GM21367 (cell line): Measurements from ENCODE around the gene LMF1.

Source experiments
- ATAC-seq: cut with Tn5 transposase; IDR thresholded peaks from one replicate; pipeline ENCODE4 v1.9.1; 2021; ENCODE audit not compliant: unreplicated experiment

The LMF1 gene

DNA sequence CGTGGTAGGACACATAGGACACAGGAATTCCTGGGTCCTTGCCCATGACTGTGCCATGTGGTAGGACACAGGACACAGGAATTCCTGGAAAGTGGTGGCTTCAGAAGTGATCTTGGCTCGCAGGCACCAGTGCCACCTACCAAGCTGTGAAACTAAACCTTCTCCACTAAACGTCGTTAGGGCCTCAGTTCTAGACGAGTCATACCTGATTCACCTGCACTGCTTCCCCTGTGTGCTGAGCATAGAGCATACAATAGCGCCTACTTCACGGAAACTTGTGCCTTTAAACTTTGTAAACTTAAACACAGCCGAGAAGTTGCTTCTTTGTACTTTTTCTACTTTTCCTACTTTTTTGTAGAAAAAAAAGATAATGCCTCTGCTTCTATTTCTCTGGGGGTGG is 15.6 kb upstream of the LMF1 start:
- ATAC-seq: no peak

DNA sequence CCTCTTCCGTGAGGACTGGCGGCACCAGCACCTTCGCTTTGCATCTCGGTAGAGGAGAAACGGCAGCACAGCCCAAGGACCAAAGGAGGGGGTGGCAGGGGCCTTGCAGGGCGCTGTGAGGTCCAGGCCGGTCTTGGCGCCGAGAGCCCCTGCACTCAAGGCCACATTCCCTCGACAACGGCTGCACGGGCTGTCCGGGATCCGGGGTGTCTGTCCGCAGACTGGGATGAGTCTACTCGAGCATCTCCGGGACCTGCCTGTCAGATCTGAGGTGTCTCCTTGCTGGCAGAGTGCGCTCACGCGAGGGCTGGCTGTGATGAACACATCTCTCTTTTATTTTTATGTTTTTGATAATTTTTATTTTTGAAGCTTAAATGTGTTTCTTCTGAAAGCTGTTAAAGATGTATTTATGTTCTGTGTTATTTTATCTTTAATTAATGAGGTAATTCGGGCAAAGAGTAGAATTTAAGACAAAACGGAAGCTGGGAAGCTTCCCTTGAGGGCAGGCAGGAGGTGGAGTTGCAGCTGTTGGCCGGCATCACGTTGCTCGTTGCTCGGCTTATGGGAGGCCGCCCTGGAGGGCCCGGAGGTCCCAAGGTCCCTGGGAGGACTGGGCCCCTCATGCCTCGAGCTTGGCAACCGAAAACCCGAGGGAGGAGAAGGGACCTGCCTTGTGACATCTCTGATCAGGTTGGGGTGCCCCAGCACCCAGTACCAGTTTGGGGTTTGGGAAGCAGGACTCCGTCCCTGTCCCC is 15.0 kb upstream of the LMF1 start:
- no peak for ATAC-seq

DNA sequence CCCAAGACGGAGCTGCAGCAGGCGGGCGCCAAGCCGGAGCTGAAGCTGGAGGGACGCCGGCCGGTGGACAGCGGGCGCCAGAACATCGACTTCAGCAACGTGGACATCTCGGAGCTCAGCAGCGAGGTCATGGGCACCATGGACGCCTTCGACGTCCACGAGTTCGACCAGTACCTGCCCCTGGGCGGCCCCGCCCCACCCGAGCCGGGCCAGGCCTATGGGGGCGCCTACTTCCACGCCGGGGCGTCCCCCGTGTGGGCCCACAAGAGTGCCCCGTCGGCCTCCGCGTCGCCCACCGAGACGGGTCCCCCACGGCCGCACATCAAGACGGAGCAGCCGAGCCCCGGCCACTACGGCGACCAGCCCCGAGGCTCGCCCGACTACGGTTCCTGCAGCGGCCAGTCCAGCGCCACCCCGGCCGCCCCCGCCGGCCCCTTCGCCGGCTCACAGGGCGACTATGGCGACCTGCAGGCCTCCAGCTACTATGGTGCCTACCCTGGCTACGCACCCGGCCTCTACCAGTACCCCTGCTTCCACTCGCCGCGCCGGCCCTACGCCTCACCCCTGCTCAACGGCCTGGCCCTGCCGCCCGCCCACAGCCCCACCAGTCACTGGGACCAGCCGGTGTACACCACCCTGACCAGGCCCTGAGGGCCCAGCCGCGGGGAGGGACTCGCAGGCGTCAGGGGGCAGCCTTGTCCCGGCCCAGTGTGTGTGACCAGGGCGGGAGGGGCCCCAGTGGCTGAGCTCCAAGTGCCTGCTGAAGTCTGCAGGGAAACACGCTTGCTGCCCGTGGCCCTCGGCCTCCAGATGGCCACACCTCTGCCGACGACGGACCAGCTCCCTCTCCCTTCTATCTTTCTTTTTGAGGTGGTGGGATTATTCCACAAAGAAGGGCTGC is 14.2 kb upstream of the LMF1 start:
- no peak for ATAC-seq

DNA sequence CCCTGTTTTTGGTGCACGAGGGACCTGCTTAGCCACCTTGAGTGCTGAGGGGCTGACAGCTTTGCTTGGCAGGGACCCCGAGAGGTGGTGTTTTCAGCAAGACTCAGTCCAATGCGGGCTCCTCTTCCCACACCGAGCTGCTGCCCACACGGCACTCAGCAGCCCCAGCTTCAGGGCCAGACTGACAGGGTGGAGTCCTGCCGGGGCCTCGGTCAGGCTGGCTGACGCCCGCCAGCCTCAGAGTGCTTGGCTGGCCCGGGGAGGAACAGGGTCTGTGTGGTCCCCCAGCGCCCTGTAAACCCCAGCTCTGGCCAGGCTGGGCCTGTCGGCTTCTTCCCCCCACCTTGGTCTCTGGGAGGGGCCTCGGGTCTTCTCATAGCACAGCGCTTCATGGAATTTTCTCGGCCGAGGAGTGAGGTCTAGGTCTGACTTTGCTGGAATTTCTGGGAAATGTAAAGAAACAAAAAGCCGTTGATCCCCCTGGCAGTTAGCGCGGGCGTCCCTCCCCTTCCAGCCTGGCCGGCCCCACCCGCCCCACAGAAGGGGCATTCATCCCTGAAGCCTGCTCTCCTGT is 13.4 kb upstream of the LMF1 start:
- ATAC-seq: no peak

DNA sequence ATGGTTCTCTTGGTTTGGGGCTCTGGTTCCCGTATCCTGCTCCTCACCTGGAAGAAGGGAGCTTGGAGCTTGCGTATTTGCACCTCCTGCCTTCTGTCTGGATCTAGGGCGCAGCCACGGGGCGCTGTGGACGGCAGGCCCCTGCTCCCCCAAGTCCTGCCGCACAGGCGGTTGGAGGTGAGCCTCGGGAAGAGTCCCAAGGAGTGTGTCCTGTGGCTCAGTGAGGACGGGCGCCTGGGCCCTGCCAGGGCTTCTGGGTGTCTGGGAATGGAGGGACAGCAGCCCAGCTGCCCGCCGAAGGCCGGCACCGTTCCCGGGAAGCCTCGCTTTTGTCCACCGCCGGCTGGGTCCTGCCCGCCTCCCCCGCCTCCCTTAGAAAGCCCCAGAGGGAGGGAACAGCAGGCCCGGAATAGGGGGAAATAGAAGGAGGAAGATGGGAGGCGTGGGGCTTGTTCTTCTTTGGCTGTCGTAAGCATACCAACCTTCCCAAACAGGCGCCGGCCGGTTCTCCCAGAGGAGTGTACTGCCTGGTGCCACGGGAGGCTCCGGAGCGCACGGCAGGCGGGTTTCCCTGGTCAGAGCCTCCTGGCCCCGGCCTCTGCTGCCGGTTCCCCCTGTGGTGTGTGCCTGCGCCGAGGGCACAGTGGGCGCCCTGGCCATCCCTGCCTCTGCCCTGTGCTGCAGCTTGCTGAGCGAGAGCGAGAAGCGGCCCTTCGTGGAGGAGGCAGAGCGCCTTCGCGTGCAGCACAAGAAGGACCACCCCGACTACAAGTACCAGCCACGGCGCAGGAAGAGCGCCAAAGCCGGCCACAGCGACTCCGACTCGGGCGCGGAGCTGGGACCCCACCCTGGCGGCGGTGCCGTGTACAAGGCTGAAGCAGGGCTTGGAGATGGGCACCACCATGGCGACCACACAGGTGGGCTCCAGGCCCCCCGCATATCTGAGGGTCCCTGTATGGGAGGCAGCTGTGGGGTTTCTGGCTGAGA is 12.6 kb upstream of the LMF1 start:
- ATAC-seq: no peak

DNA sequence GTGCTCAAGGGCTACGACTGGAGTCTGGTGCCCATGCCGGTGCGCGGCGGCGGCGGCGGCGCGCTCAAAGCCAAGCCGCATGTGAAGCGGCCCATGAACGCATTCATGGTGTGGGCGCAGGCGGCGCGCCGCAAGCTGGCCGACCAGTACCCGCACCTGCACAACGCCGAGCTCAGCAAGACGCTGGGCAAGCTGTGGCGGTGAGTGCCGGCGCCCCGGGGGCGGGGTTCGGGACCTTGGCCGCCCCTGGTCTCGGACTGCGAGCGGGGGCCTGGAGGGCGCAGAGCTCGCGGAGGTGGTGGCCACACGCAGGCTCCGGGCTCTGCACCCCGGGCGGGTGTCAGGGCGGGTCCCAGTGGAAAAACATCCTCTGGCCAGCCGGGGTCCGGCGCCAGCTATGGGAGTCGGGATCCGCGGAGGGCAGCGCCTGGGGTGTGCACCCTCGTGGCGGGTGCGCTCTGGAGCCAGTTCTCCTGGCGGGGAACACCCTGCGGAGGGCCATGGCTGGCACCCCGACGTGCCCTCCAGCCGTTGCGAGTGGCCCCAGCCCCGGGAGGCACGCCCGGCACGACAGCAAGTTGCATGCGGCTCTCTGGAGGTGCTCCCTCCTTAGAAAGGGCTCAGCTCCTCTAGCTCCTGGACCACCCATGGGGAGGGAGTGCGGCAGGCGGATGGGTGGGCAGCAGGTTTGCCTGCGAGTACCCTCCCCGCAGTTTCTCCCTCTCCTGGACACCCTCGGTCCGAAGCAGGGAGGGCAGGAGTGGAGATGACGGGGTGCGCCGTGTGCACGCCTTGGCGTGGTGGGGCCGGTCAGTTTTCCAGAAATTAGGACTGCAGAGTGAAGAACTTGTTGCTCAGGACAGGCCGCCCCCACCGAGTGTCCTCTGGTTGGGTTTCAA is 11.6 kb upstream of the LMF1 start:
- no peak for ATAC-seq

DNA sequence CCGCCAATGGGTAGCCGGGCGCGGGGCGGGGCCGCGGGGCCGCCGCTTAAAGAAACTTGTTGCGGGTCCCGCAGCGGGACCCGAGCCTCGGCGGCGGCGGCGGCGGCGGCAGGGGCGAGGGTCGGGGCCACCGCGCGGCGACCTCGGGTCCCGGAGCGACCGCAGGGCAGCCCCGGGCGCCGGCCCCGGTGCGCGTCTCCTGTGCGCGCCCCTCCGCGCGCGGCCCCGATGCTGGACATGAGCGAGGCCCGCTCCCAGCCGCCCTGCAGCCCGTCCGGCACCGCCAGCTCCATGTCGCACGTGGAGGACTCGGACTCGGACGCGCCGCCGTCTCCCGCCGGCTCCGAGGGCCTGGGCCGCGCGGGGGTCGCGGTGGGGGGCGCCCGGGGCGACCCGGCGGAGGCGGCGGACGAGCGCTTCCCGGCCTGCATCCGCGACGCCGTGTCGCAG is 10.9 kb upstream of the LMF1 start, which contains the start of gene SOX8:
TSS of gene SOX8 (plus strand) at position 76 of the 450 bp plus-strand sequence. CDS start at position 229, 153 bp downstream.
- no peak for ATAC-seq

DNA sequence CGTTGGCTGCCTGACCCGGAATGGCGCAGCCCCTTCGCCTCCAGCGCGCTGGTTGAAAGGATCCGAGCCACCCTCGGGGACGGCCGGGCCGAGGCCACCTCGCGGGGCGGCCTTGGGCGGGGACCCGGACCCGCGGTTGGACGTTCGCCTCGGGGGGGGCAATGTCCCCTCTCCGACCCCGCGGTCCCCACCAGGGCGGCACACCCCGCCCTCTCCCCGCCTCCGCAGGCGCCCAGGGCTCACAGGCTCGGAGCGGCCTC is 9.7 kb upstream of the LMF1 start:
- no peak for ATAC-seq

DNA sequence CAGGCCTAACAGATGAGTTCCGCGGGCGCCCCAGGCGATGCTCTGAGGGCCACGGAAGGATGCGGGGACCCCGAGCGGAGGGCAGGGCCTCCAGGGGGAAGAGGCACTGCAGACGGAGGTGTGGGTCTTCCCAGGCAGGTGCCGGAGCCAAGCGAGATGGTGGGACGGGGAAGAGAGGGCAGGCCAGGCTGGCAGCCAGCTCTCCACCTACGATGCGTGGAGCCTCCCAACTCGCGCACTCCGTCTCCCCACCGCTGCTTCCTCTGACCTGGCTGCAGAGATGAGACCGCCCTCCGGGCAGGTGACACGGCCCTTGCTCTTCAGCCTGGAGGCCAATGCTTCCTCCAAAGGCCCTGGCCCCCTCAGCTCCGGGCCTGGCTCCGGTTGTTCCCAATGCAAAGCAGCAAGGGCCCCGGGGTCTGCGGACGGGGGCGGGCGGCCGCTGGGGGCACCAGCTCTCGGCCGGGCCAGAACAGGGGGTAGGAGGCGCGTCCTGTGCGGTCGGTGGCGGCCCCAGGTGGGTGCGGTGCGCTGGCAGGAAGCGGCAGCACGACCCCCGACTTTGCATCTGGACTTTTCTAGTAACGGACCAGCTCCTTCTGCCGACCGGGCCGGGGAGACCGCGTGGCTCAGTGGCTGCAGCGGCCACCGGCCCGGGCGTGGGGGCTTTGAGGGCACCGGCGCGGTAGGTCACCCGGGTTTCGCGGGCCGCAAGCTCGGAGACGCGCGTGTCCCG is 9.2 kb upstream of the LMF1 start:
- no peak for ATAC-seq

DNA sequence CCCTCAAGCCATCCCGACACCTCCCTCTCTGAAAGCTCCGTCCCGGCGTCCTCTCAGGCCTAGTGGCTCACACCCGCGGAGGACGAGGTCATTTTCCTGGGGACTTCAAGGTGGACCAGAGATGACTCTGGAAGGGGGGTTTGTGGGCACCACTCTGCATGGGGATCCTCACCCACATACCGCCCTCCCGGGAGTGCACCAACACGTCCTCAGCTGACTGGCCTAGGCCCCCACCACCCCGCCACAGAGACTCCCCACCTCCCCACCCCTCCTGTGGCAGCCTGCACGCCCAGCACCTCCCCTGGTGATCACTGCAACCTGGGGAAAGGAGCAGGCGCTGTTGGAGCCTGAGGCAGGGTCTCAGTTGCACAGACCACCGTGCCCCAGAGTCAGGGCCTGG is 8.4 kb upstream of the LMF1 start:
- ATAC-seq: no peak

DNA sequence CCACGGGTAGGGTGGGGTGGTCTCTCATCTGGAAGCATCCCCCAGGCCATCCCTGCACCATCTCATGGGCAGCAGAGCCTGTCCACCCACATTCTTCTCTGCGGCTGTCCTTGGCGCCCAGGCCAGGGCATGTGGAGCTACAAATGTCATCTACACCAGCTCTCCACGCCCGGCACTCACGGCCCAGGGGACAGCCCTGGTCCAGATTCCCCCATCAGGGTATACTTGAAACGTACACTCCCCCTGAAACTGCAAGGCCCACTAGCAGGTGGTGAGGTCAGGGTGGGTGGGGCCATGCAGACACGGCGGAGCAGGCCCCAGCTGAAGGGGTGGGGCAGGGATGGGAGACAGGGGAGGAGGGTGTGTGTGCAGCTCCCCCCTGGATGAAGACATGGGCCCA is 7.6 kb upstream of the LMF1 start:
- ATAC-seq: no peak

DNA sequence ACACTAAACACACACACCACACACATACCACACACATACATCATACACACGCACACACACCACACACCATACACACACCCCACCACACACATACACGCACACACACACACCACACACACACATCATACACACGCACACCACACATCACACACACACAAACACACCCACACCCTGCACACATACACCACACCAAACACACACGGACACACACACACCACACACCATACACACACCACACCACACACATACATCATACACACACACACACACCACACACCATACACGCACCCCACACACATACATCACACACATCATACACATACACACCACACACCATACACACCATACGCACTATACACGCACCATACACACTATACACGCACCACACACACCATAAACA is 7.1 kb upstream of the LMF1 start:
- ATAC-seq: no peak

DNA sequence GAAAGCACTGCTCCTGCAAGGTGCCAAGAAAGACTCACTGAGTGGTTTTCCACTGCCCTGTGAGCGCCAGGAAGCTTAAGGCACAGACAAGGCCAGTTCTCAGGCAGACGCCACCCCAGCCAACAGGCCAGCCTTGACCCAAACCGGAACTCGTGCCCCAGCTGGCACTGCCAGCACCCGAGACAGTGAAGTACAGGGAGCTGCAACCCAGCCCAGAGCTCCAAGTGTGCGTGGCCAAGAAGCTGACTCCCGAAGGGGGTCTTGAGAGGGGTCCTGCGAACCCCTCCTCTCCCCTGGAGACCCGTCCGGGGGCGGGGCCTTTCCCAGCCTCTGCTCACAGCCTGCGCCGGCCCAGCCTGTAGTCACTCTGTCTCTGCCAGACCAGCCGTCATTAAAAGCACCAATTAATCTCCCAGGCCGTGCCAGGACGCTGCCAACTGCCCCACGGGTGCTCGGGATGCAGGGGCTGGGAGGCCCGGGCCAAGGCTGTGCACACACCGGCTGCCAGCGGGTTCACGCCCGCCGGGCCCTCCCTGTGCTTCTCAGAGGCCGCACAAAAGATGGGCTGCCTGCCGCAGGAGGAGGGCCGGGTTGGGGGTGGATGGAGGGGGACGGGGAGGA is 6.4 kb upstream of the LMF1 start:
- no peak for ATAC-seq

DNA sequence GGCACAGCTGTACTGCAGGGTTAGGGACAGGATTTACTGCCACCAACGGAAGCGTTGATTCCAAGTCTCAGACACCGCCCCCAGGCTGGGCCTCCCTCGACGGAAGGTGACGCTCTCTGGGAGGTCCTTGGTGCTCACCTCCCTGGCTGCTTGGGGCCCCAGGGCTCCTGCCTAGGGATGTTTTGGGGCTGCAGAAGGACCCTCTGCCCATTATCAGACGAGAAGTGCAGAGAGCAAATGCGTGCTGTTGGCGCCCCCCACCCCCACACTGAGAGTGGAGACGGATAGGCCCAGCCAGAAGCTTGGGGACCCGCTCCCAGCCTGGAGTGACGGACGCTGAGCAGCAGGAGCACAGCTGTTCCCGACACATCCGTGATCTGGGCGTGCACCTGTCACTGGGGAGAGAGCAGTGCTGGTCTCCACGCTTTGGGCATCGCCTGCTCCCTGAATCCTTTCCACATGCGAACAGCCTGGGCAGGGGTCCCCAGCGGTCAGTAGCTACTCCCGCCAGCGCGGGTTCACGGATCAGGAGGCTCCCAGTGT is 5.7 kb upstream of the LMF1 start:
- no peak for ATAC-seq

DNA sequence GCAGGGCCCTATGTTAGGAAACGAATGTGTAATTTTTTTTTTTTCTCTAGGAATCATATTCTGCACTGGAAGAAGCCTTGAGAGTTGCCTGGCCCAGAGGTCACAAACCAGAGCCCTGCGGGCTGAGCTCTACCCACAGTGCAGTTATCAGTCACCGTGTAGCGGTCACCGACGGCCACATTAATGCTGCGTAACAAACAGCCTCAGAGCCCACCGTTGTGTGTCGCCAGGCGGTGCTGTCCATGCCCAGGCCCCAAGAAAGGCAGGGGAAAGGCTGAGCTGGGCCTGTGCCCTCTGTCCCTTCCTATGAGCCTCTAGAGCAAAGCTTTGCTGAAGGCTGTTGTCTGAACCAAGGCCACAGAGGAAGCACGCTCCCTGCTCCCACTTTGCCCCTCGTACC is 4.5 kb upstream of the LMF1 start:
- ATAC-seq: no peak

DNA sequence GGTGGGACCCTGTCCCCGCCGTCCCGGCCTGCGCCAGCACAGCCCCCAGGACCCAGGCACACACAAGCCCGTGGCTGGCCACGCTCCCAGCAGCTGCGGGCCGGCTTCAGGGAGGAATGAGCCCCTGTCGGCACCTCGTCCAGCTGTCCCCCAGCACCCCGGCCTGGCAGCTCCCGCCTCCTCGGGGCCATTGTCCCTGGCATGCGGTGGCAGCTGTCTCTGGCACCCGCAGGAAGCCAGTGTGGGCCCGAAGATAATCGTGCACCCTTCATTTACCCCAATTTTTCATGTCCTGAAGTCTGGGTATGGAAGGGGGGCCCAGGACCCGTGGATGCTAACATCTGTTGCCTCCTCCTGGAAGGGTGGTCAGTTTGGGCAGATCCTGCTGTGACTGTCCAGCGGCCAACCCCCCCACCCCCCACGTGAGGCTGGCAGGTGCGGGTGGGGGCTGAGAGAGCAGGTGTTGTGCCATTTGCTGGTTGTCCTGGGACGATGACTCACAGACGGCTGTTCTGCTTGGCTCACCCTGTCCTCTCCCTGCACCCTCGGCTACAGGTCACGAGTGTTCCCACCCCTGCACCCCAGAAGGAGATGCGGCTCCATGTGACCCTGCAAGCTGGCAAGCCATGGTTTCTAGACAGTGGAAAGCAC is 4.0 kb upstream of the LMF1 start:
- ATAC-seq: no peak

DNA sequence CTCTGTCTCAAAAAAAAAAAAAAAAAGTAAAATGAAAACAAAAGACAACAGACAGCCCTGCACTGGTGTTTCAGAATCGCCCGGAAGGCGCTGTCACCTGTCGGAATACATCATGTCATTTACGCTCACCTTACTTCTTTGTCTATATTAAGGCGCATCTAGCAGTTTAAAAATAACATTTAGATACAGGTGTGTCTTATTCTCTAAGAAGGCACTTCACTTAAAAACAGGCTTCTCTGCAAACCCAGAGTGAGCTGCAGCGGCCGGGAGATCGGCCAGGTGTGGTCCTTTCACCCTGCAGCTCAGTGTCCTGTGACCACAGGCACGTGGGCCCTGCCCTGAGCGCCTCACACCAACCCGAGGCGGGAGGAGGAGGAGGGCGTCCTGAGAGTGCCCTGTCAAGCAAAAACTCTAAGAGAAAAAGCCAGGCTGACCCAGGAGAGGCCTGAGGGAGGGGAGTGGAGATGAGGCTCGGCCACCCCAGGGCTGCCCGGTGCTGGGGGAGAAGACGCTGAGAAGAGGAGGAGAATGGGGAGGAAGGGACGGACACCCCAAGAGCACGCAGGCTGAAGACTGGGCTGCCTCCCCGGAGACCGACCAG is 3.3 kb upstream of the LMF1 start:
- no peak for ATAC-seq

DNA sequence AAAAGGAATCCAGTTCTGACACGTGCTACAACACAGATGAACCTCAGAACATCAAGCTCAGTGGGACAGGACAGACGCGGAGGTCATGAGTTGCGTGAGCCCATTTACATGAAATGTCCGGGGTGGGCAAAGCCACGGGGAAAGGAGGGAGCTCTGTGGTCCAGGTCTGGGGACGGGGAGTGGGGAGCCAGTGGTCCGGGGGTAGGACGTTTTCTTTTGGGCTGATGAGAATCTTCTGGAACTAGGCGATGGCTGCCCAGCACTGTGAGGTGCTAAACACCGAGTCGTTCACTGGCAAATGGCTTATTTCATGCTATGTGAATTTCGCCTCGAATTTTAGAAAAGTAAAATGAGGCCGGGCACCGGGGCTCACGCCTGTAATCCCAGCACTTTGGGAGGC is 2.6 kb upstream of the LMF1 start:
- no peak for ATAC-seq
